MM.1S (cell line): ENCODE data around the gene RASAL2.

Experiments
- DNase-seq: peaks from one replicate; pipeline ENCODE4 v3.0.0-alpha.2; 2015
- H2AFZ ChIP-seq: fragments of 300-600 bp; sonication (generic); 2 replicates; pipeline ENCODE4 v1.6.0; 2016; ENCODE audit warnings: antibody characterized with exemption, low read length
- H3F3A ChIP-seq: fragments of 300-600 bp; sonication (generic); 2 replicates; pipeline ENCODE4 v1.6.1; 2016; ENCODE audit warnings: mild to moderate bottlenecking, antibody characterized with exemption, low read length, moderate library complexity, mixed read lengths; ENCODE audit not compliant: insufficient read depth
- H3K27ac ChIP-seq: fragments of 300-600 bp; sonication (generic); 2 replicates; pipeline ENCODE4 v1.5.1; 2016; ENCODE audit warnings: mild to moderate bottlenecking, low read length
- H3K27me3 ChIP-seq: fragments of 300-600 bp; sonication (generic); replicated peaks from 2 replicates; pipeline ENCODE4 v1.6.0; 2016; ENCODE audit warnings: low read length; ENCODE audit not compliant: insufficient read depth
- H3K36me3 ChIP-seq: fragments of 300-600 bp; sonication (generic); replicated peaks from 2 replicates; pipeline ENCODE4 v1.6.1; 2016; ENCODE audit warnings: mild to moderate bottlenecking, low read length, mixed read lengths; ENCODE audit not compliant: insufficient read depth
- H3K4me1 ChIP-seq: fragments of 300-600 bp; sonication (generic); 2 replicates; pipeline ENCODE4 v1.6.1; 2016; ENCODE audit warnings: low read length, mixed read lengths
- H3K4me2 ChIP-seq: fragments of 300-600 bp; sonication (generic); 2 replicates; pipeline ENCODE4 v1.6.0; 2016; ENCODE audit warnings: low read depth, low read length
- H3K4me3 ChIP-seq: fragments of 300-600 bp; sonication (generic); 2 replicates; pipeline ENCODE4 v1.5.1; 2016; ENCODE audit warnings: low read length, mixed read lengths
- H3K79me2 ChIP-seq: fragments of 300-600 bp; sonication (generic); 2 replicates; pipeline ENCODE4 v1.6.1; 2016; ENCODE audit warnings: mixed run types, low read length, mixed read lengths
- H3K9ac ChIP-seq: fragments of 300-600 bp; sonication (generic); 2 replicates; pipeline ENCODE4 v1.6.1; 2016; ENCODE audit warnings: low read length, mixed read lengths
- H3K9me2 ChIP-seq: fragments of 300-600 bp; sonication (generic); replicated peaks from 2 replicates; pipeline ENCODE4 v1.6.1; 2016; ENCODE audit warnings: mild to moderate bottlenecking, low read length, mixed read lengths; ENCODE audit not compliant: insufficient read depth
- H3K9me3 ChIP-seq: fragments of 300-600 bp; sonication (generic); replicated peaks from 2 replicates; pipeline ENCODE4 v1.6.1; 2016; ENCODE audit warnings: mild to moderate bottlenecking, low read length, mixed read lengths; ENCODE audit not compliant: insufficient read depth
- H4K20me1 ChIP-seq: fragments of 300-600 bp; sonication (generic); 2 replicates; pipeline ENCODE4 v1.6.1; 2016; ENCODE audit warnings: mild to moderate bottlenecking, low read length, moderate library complexity, mixed read lengths; ENCODE audit not compliant: insufficient read depth
- CTCF ChIP-seq: fragments of 300-600 bp; sonication (generic); IDR thresholded peaks from 2 replicates; pipeline ENCODE4 v1.5.1; 2016; ENCODE audit warnings: antibody characterized with exemption, low read length, mixed read lengths
- EZH2 ChIP-seq: fragments of 300-600 bp; sonication (generic); optimal IDR thresholded peaks from 2 replicates; pipeline ENCODE3; 2017; ENCODE audit warnings: low read depth, mild to moderate bottlenecking, antibody characterized with exemption, low read length, mixed read lengths
- EZH2phosphoT487 ChIP-seq: fragments of 300-600 bp; sonication (generic); IDR thresholded peaks from 2 replicates; pipeline ENCODE4 v1.6.1; 2018; ENCODE audit warnings: antibody characterized with exemption, low read length

RASAL2 gene

GRCh38 chr1:178307264-178307663 is 213.4 kb downstream of the RASAL2 start:
- DNase-seq, result no peak
- Histone ChIP-seq H3K9me3 (no peaks in the 10 kb centered on the region), H4K20me1 (no peaks in the 10 kb centered on the region), H3K4me3 (no peak overlapping the region), H2AFZ (no peak overlapping the region), H3K4me1 (peaks cover 9% of the 10 kb centered on the region; the same call in 1 of the 2 replicates), H3K9ac (no peak overlapping the region), H3K79me2 (no peaks in the 10 kb centered on the region), H3K9me2 (no peaks in the 10 kb centered on the region), H3K4me2 (no peak overlapping the region), H3K36me3 (no peaks in the 10 kb centered on the region), H3K27ac (no peak overlapping the region), H3F3A (no peaks in the 10 kb centered on the region), H3K27me3 (no peaks in the 10 kb centered on the region)
- no peak for TF ChIP-seq EZH2
- no peak for TF ChIP-seq CTCF
- TF ChIP-seq EZH2phosphoT487, result no peak

GRCh38 chr1:178308438-178308837 is 214.5 kb downstream of the RASAL2 start:
- Histone ChIP-seq H3K27ac (no peak overlapping the region), H4K20me1 (no peaks in the 10 kb centered on the region), H3K79me2 (no peaks in the 10 kb centered on the region), H3K9me3 (no peaks in the 10 kb centered on the region), H2AFZ (no peak overlapping the region), H3F3A (no peaks in the 10 kb centered on the region), H3K4me1 (peaks cover 9% of the 10 kb centered on the region; the same call in 1 of the 2 replicates), H3K27me3 (no peaks in the 10 kb centered on the region), H3K9ac (no peak overlapping the region), H3K4me2 (no peak overlapping the region), H3K36me3 (no peaks in the 10 kb centered on the region), H3K9me2 (no peaks in the 10 kb centered on the region), H3K4me3 (no peak overlapping the region)
- no peak for DNase-seq
- TF ChIP-seq EZH2, result no peak
- no peak for TF ChIP-seq EZH2phosphoT487
- no peak for TF ChIP-seq CTCF

GRCh38 chr1:178310685-178311105 is 216.8 kb downstream of the RASAL2 start:
- no peak overlapping the region for H3K9ac ChIP-seq
- peak; percentile 83 for DNase-seq
- no peak overlapping the region for H3K4me3 ChIP-seq
- no peaks in the 10 kb centered on the region for H3K9me3 ChIP-seq
- H3K9me2 ChIP-seq, result no peaks in the 10 kb centered on the region
- no peak overlapping the region for H3K27ac ChIP-seq
- no peaks in the 10 kb centered on the region for H3F3A ChIP-seq
- no peaks in the 10 kb centered on the region for H3K79me2 ChIP-seq
- no peak overlapping the region for H2AFZ ChIP-seq
- peaks cover 9% of the 10 kb centered on the region; the same call in 1 of the 2 replicates for H3K4me1 ChIP-seq
- no peaks in the 10 kb centered on the region for H4K20me1 ChIP-seq
- H3K27me3 ChIP-seq, result no peaks in the 10 kb centered on the region
- H3K36me3 ChIP-seq, result no peaks in the 10 kb centered on the region
- TF ChIP-seq EZH2phosphoT487 (no peak), CTCF (peak; percentile 90), EZH2 (no peak)
- no peak overlapping the region for H3K4me2 ChIP-seq
